ENCODE data around the gene CHI3L1.

CHI3L1 gene

DNA sequence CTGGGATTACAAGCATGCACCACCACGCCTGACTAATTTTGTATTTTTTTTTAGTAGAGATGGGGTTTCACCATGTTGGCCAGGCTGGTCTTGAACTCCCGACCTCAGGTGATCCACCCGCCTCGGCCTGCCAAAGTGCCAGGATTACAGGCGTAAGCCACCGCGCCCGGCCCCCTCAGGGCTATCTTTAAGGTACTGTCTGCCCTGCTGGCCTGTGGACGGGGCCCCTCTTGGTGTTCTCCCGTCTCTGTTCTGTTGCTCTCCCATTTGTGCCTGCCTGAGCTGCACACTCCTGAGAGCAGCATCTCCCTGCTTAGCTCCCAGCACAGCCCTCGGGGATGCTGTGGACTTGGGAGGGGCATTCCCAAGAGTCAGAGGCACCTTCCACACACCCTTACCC is 24.8 kb downstream of the CHI3L1 start:
- no peak overlapping the region for H3K27ac Mint-ChIP-seq
- H3K4me3 Mint-ChIP-seq: no peak overlapping the region
- H3K27me3 Mint-ChIP-seq (ENCODE audit: low read depth): peaks cover 17% of the 10 kb centered on the region
- H3K9me3 Mint-ChIP-seq: no peaks in the 10 kb centered on the region
- H3K36me3 Mint-ChIP-seq (ENCODE audit: low read depth): no peaks in the 10 kb centered on the region
- H3K4me1 Mint-ChIP-seq (ENCODE audit: low read depth): no peaks in the 10 kb centered on the region

DNA sequence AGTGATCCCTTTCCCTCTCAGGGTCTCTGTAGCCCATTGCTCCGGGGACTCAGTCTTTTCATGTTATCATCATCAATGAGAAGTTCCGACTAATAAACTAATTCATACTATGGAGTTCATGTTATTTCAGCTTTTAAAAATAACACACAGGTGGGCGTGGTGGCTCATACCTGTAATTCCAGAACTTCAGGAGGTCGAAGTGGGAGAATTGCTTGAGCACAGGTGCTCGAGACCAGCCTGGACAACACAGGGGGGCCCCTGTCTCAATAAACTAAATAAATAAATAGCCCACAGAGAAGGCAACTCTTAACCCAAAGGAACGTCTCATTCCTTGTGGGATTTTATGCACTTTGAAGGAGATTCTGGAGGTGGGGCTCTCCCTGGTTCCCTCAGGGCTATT is 25.3 kb downstream of the CHI3L1 start:
- Mint-ChIP-seq H3K4me1 (ENCODE audit: low read depth) (no peaks in the 10 kb centered on the region), H3K36me3 (ENCODE audit: low read depth) (no peaks in the 10 kb centered on the region), H3K4me3 (no peak overlapping the region), H3K27ac (no peak overlapping the region), H3K27me3 (ENCODE audit: low read depth) (peaks cover 17% of the 10 kb centered on the region), H3K9me3 (no peaks in the 10 kb centered on the region)

DNA sequence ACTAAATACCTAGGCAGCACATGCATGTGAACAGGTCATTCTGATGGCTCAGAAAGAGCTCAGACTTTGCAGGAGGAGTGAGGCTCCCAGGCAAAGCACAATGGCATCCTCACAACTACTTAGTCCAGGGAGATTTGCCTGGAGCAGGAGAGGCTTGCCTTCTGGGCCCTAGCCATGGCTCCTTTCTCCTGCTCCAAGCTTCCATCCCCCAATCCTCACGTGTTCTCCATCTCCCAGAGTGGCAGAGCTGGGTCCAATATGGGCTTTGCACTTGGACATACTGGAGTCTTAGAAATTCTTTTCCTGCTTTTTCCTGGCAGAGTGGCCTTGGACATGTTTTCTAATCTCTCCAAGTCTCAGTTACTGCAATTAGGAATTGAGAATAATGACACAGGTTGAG is 26.7 kb downstream of the CHI3L1 start:
- H3K27me3 Mint-ChIP-seq (ENCODE audit: low read depth): peaks cover 17% of the 10 kb centered on the region
- H3K4me3 Mint-ChIP-seq: no peak overlapping the region
- no peaks in the 10 kb centered on the region for H3K9me3 Mint-ChIP-seq
- no peaks in the 10 kb centered on the region for H3K36me3 Mint-ChIP-seq (ENCODE audit: low read depth)
- H3K27ac Mint-ChIP-seq: no peak overlapping the region
- no peaks in the 10 kb centered on the region for H3K4me1 Mint-ChIP-seq (ENCODE audit: low read depth)

DNA sequence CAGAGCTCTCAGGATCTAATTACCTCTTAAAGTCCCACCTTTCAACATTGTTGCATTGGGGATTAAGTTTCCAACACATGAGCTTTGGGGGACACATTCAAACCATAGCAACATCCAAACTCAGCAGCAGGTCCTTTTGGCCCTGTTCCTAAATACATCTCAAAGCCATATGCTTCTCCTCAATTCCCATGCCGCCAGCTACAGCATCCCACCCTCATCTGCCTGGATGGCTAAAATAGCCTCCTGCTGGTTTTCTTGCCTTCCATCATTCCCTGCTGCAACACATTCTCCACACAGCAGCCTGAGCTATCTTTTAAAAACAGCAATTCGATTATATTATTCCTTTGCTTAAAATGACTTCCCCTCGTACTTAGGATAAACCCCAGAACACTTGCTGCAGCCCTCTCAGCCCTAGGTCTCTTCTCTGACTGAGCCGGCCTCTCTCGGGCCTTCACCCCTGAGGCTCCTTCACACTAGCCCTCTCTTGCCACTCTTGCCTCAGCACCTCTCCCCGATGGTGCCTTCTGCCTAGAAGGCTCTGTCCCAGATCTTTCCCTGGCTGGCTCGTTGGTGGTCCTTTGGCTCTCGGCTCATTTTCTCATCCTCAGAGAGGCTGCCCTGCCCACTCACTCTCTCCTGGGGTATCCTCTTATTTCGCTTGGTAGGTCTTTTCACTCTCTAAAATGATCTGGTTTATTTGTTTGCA is 27.4 kb downstream of the CHI3L1 start:
- Mint-ChIP-seq H3K27me3 (ENCODE audit: low read depth) (peaks cover 14% of the 10 kb centered on the region), H3K4me3 (no peak overlapping the region), H3K9me3 (no peaks in the 10 kb centered on the region), H3K27ac (no peak overlapping the region), H3K36me3 (ENCODE audit: low read depth) (no peaks in the 10 kb centered on the region), H3K4me1 (ENCODE audit: low read depth) (no peaks in the 10 kb centered on the region)

DNA sequence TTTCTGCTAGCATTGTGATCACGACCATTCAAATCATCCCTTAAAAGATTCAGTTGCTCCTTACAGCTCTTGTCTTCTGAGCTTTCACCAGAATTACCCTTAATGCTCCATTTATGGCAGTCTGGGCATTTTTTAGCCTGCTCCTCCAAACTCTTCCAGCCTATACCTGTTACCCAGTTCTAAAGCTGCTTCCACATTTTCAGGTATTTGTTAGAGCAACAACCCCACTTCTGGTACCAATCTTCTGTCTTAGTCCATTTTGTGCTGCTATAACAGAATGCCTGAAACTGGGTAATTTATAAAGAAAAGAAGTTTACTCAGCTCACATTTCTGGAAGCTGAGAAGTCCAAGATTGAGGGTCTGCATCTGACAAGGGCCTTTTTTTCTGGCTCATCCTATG is 28.1 kb downstream of the CHI3L1 start:
- Mint-ChIP-seq H3K27ac (no peak overlapping the region), H3K4me1 (ENCODE audit: low read depth) (no peaks in the 10 kb centered on the region), H3K4me3 (no peak overlapping the region), H3K27me3 (ENCODE audit: low read depth) (peaks cover 13% of the 10 kb centered on the region), H3K36me3 (ENCODE audit: low read depth) (no peaks in the 10 kb centered on the region), H3K9me3 (no peaks in the 10 kb centered on the region)

DNA sequence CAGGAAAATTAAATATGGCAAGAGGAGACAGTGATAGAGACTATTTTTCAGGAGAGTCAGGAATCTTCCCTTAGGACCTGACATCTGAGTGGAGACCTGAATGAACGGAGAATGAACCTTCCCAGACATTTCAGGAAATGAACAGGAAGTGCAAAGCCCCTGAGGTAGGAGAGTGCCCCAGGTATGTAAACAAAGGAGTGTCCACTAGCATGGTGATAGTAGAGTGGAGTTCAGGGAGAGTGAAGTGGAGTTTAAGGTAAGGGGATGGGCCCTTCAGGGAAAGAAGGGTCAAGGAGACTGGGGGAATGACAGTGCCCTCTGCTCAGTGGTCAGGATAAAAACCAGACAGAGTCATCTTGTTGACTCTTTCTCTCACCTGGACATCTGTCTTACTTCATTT is 30.2 kb downstream of the CHI3L1 start:
- Mint-ChIP-seq H3K4me3 (no peak overlapping the region), H3K9me3 (no peaks in the 10 kb centered on the region), H3K4me1 (ENCODE audit: low read depth) (no peaks in the 10 kb centered on the region), H3K27ac (no peak overlapping the region), H3K36me3 (ENCODE audit: low read depth) (no peaks in the 10 kb centered on the region), H3K27me3 (ENCODE audit: low read depth) (peaks cover 9% of the 10 kb centered on the region)

DNA sequence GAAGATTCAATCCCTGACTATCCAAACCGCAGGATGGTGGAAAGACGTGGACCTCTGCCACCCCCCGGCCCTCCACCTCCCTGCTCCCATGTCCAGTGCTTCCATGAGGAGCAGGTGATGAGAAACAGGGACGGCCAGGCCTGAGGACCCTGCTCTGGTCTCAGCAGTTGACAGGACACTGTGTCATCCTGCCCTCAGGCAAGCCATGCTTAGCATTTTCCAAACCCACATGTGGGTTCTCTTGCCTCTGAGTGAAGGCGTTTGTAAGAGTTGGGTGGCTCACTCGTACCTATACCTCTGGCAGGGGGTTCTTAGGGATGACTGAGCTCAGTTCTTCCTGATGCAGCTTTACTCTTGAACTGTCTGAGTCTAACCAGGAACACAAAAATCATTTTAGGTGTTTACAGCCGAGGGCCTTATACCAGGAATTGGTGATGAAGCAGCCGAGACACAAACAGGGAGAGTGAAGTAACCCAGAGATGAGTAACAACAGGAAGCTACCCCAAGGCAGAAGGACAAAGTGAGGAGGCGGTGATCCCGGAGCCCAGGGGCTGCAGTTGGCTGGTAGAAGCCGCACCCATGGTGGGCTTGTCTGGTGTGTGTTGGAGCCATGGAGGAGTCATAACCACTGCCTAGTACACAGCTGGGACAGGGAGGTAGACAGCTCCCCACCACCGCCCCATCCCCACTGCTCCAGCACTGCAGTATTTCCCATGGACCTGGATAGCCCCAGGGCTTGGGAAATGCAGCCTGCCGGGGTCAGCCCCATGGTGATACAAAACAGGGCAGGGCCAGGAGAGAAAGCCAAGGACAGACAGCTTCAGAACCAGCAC is 32.3 kb downstream of the CHI3L1 start:
- H3K36me3 Mint-ChIP-seq (ENCODE audit: low read depth): no peaks in the 10 kb centered on the region
- H3K4me1 Mint-ChIP-seq (ENCODE audit: low read depth): no peaks in the 10 kb centered on the region
- H3K4me3 Mint-ChIP-seq: no peak overlapping the region
- peaks cover 14% of the 10 kb centered on the region for H3K27me3 Mint-ChIP-seq (ENCODE audit: low read depth)
- H3K9me3 Mint-ChIP-seq: no peaks in the 10 kb centered on the region
- no peak overlapping the region for H3K27ac Mint-ChIP-seq

DNA sequence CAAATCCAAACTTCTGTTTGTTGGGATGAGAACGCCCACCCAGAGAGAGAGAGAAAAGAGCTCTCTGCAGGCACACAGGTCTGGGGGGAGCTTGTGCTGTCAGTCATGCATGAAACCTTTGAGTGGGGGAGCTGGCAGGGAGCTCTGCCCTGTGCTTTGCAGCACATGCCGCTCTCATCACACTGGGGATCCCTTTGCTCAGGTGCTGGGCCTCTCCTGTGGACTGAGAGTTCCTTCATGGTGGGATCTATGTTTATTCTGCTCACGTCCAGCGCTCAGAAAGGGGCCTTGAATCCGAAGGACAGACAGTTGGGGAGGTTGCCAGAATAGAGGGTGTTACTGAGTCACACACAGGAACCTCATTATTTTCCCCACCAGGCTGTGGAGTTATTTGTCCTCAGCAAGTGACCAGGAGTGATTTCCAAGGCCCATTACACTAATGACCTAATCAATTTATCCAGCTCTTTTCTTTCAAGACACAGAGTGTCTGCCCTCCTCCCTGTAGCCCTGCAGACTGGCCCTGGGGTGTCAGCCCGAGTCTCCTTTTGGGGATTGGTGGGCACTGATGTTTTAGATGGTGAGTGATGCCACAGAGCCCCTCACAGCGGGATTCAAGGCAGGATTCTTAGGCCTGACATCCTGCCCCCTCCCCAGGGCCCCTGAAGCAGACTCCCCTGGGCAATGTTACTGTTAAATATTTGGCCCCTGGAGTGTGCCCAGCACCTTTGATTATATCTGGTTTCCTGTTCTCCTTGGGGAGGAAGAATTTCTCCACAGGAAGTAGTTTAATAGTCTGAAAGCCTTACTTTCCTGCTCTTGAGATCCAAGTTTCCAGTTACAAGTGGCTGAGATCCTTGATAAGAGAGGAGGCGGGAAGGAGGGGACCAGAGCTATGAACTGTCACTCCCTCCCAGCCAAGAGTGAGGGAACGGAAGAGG is 33.2 kb downstream of the CHI3L1 start:
- Mint-ChIP-seq H3K27ac (no peak overlapping the region), H3K9me3 (no peaks in the 10 kb centered on the region), H3K27me3 (ENCODE audit: low read depth) (peaks cover 12% of the 10 kb centered on the region), H3K4me3 (no peak overlapping the region), H3K36me3 (ENCODE audit: low read depth) (no peaks in the 10 kb centered on the region), H3K4me1 (ENCODE audit: low read depth) (no peaks in the 10 kb centered on the region)

DNA sequence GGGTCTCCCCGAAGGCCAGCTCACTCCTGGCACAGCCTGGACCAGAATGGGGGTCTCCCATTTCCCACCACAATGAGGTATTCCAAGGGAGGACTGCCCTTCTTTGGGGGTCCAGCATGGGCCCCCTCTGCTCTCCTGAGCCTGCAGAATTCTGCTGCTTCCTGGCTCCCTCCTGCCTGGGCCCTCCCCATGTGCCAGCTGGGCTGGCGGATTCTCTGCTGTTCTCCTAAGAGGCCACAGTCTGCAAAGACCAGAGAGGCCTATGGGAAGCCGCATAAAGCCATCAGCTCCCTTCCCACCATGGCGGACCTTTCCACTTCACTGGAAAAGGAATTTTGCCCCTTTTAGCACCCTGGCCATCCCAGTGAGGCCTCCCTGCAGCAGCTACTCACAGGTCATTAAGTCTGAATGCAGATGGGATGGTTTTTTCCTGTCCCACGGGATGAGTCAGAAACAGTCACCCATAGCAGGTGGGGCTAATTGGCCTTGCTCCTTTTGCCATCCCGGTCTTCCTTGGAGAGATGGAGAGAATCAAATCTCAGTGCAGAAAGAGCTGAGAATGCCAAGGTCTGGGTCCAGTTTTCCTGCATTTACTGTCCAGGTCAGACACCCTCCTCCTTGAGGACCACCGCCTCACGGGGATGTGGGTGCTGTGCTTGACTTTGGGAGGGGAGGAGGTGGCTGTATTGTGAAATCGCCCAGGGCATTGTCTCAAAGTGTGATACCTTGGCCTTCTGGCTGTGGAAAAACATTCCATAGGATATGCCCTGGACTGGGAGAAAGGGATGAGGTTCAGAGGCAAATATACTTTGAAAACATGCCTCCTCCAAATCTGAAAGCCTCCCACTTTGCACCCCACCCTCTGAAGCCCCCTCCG is 34.1 kb downstream of the CHI3L1 start:
- Mint-ChIP-seq H3K27ac (no peak overlapping the region), H3K4me3 (no peak overlapping the region), H3K27me3 (ENCODE audit: low read depth) (peaks cover 5% of the 10 kb centered on the region), H3K4me1 (ENCODE audit: low read depth) (no peaks in the 10 kb centered on the region), H3K9me3 (no peaks in the 10 kb centered on the region), H3K36me3 (ENCODE audit: low read depth) (no peaks in the 10 kb centered on the region)

DNA sequence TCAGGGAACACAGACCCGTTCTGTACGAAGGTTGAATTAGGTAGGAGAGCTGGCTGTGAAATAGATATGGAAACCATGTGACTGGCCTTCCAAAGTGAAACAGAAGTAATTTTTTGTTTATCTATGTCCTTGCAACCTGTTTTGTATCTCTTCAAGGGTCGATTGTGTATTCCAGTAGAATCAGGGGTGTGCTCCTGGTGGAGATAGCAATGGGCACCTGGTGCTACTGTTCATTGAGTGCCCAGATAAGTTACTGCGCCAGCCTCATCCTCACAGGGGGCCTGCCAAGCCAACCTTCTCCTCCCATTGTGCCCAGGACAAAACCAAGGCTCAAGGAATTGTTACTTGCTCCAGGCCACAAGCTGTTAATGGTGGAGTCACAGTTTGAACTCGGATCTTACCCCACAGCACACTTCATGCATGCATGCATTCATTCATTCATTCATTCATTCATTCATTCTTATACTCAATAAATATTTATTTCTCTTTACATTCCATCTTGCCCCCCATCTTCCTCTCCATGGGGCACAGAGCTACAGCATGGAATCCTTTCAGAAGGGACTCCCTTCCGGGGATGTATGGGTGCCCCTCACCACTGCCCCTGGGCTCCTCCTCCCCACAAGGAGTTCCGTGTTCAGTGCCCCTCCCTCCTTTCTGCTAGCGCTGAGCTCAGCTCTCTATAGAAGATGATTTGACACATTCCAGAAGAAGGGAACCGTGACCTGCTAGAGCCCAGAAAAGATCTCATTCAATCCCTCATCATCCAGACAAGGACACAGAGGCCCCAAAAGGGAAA is 34.9 kb downstream of the CHI3L1 start:
- Mint-ChIP-seq H3K36me3 (ENCODE audit: low read depth) (no peaks in the 10 kb centered on the region), H3K4me3 (no peak overlapping the region), H3K4me1 (ENCODE audit: low read depth) (no peaks in the 10 kb centered on the region), H3K9me3 (no peaks in the 10 kb centered on the region), H3K27ac (no peak overlapping the region), H3K27me3 (ENCODE audit: low read depth) (peaks cover 5% of the 10 kb centered on the region)

DNA sequence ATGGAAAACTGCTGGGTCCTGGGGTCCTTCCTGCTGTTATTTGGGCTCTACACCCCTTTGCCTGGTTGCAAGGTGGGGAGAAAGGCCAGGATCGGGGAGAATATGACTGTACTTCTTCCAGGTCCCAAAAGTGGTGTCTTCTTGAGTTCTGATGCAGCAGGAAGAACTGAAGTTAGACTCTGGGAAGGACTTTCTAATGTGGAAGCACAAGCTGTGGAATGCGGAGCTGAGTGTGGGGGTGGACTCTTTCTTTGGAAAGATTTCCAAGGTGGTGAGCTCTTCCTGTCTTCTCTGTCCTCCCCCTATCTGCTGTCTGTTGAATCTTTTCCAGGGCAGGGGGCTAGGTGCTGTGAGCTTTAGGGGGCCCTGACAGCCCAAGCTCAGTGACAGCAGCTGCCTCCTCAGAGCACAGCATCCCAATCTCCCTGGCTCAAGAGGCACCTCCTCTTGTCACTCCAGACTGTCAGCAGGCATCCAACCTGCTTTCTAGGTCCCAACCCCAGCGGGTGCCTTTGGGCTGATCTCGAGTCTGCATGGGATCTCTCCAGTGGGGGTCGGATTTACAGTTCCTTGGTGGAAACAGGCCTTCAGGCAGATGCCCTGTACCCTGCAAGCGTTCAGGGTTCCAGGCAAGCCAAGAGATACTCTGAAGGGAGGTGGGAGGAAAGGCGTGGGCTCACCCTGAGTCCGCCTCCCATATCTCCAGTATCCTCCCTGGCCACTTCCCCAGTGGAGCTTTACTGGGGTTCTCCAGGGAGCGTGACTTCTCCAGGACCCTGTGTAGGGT is 35.8 kb downstream of the CHI3L1 start:
- Mint-ChIP-seq H3K4me3 (no peak overlapping the region), H3K27ac (no peak overlapping the region), H3K4me1 (ENCODE audit: low read depth) (no peaks in the 10 kb centered on the region), H3K27me3 (ENCODE audit: low read depth) (peaks cover 5% of the 10 kb centered on the region), H3K9me3 (no peaks in the 10 kb centered on the region), H3K36me3 (ENCODE audit: low read depth) (no peaks in the 10 kb centered on the region)

DNA sequence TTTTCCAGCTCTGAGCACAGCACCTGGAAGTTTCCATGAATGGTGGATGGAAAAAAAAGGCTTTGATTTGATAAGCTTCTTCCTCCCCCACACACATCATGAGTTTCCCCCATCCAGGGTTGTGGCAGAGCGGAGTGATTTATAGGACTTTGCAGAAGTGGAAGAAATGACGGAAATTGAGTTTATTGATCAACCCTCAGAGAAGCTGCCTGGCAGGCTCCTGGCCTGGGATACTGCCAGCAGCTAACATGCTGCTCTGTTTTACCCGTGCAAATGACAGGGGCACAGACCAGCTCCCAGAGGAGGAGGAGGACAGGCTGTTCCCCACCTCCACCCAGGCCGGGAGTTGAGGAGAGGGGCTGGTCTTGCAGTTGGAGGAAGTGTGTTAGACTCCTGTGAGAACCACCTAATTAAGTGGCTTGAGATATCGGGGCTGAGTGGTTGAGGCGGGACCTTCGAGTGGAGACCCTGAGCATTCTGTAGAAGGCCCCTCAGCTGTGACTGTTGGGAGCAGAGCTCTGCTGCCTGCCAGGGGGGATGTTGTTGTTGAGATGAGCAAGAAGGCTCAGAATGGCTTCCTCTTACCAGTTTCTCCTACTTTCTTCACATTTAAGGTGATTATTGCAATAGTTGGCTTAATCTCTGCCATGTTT is 37.2 kb downstream of the CHI3L1 start:
- H3K36me3 Mint-ChIP-seq (ENCODE audit: low read depth): no peaks in the 10 kb centered on the region

More for the DNA sequence above, 37.2 kb downstream of the CHI3L1 start:
- peaks cover 5% of the 10 kb centered on the region for H3K27me3 Mint-ChIP-seq (ENCODE audit: low read depth)
- H3K4me1 Mint-ChIP-seq (ENCODE audit: low read depth): no peaks in the 10 kb centered on the region
- H3K4me3 Mint-ChIP-seq: no peak overlapping the region
- no peak overlapping the region for H3K27ac Mint-ChIP-seq
- no peaks in the 10 kb centered on the region for H3K9me3 Mint-ChIP-seq

Measured in T-helper 1 cell treated with Interleukin-12 subunit alpha and Interleukin-12 subunit beta and Interleukin-4 antibody, amounts not matched to agents 30 μg/mL and 1 μg/mL, for 36 hours (primary cell).